GM12801 (cell line): ENCODE results near the gene DGKB.

Source experiments
- TF ChIP-seq, protein P1 (sequence below): IDR thresholded peaks from one replicate; pipeline ENCODE4 v1.5.1; 2011; ENCODE audit warnings: control low read depth; ENCODE audit not compliant: insufficient read length; ENCODE audit errors: extremely low read depth

The DGKB gene

GRCh38 chr7:14487701-14488395 lies 414.7 kb downstream of the DGKB start:
- TF ChIP-seq, protein P1, sequence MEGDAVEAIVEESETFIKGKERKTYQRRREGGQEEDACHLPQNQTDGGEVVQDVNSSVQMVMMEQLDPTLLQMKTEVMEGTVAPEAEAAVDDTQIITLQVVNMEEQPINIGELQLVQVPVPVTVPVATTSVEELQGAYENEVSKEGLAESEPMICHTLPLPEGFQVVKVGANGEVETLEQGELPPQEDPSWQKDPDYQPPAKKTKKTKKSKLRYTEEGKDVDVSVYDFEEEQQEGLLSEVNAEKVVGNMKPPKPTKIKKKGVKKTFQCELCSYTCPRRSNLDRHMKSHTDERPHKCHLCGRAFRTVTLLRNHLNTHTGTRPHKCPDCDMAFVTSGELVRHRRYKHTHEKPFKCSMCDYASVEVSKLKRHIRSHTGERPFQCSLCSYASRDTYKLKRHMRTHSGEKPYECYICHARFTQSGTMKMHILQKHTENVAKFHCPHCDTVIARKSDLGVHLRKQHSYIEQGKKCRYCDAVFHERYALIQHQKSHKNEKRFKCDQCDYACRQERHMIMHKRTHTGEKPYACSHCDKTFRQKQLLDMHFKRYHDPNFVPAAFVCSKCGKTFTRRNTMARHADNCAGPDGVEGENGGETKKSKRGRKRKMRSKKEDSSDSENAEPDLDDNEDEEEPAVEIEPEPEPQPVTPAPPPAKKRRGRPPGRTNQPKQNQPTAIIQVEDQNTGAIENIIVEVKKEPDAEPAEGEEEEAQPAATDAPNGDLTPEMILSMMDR = no peak

DNA sequence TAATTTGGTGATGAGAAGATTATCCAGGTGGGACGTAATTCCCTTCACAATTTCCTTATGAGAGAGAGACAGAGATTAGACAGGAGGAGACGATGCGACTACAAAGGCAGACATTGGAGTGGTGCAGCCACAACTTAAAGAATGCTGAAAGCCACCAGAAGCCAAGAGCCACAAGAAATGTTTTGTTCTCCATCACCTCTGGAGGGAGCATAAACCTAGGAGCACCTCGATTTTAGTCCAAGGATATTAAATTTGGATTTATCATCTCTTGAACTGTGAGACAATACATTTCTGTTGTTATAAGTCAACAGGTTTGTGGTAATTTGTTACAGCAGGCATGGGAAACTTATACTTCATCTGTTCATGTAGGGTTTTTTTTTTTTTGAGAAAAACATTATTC lies 418.9 kb downstream of the DGKB start:
- TF ChIP-seq, protein P1 = no peak

- TF ChIP-seq, protein P1 = no peak
Measured at GRCh38 chr7:14480281-14480680, 422.3 kb downstream of the DGKB start.

GRCh38 chr7:14478834-14479510 lies 423.6 kb downstream of the DGKB start:
- TF ChIP-seq, protein P1 = no peak

DNA sequence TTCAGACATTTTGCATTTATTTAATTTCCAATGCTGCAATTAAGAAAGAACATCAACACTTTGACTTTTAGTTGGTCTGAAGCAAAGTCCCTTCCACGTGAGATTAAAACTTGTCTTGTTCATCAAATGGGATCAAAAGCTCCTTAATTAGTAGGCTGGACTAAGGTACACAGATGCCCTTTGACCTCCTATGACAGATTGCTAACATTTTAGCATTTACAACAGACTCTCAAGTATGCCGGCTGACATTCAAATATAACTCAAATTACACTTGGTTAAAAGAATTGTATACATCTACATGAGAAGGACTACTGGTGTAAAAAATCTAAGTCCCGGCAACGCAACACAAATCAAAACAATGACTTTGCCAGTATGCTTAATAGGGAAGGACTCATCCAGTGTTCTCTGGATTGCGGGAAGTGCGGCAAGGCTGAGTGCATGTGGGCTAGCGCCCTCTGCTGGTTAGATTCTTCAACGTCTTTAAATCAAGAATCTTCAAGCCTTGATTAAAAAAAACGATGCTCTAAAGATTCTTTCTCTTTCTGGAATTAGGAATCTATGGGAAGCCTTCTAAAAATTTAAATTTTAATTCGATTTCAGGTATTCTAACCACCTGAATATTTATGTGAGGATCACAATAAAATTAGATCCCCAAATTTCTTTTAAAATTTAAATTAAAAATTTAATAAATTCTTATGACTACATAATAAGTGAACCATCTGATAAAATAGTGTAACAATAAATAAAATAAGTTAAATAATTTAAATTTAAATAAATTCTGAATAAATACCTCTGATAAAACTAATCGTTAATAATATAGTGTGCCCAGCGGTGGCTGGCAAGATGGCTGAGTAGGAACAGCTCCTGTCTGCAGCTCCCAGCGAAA lies 444.7 kb downstream of the DGKB start:
- TF ChIP-seq, protein P1 = no peak

DNA sequence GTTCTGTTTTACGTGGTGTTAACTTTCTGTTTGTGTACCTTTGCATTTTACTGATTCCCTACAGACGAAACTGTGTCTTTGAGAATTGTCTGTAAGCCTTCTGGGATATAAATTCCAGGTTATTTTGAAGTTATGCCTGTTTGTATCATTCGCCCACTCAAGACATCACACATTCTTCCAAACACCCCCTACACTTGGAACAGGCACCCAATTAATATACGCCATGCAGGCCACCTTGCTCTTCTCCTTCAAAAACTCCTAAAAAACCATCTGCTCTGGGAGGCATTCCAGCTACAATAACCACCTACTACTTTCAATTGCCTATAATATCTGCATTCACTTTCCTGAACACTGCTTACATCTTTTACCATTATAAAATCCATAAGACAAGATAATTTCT lies 453.3 kb downstream of the DGKB start:
- TF ChIP-seq, protein P1 = no peak

DNA sequence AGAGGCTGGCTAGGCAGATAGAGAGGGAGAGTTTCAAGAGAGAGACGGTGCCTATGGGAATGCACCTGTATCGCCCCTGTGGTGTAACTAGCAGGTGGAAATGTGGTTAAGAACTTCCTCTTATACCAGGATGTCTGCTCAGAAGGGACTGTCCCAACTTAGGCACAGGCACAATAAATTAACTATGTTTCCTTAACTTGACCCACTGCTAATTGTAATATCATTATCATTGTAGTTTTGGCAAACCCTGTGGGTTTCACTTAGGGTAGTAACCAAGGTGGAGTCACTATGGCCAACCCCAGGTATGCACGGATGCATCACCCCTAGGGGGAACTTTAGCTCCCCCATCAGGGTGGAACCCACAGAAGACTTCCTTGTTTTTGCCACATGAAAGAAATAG lies 455.7 kb downstream of the DGKB start:
- TF ChIP-seq, protein P1 = no peak
